DMS153 treated with DMSO at 0.1 percent for 48 hours (cell line): ENCODE data around the gene KHNYN.
"Not testable (repeated sequence)": the region's sequence is repeated elsewhere in the genome, so short reads cannot be mapped to it uniquely, and the experiment has no call there.

Experiments
- DNase-seq: peaks from one replicate; lab custom pipeline; 2025; ENCODE audit not compliant: unreplicated experiment; lab: John Stamatoyannopoulos, UW

Gene KHNYN

DNA sequence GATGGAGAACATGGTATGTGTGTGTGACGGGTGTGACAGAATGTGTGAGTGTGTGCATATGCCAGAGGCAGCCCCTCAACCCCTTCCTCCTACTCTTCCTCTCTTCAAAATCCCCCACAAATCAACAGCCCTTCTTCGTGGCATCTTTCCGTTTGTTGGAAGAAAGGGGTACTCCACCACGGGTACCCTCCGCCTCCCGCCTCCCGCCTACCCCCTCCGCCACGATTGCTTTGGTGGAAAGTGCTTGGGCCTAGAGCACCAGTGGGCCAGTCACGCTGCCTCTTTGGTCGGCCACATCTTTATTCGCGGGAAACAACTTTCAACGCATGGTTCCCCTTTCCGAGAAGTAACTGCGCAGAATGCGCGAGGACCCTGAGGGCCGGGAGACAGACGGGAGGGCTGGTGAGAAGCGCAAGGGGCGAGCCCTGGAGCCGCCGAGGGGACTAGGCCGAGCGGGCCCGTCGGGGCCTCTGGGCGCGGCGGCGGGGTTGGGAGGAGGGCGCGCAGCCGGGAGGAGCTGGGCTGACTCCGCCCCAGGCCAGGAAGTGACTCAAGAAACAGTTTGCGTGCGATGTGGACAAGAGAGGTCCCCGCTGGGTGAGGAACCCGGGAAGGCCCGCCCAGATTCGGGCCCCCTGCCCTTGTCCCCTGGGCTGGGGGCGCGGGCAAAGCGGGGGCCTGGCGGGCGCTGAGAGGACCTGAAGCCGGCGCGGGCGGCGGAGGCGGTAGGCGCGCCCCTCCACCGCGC is at the start of gene KHNYN, which contains the start of gene CBLN3:
TSS of gene KHNYN (plus strand) at position 560 of the 748 bp plus-strand sequence. CDS start 777 bp downstream, outside the sequence.
TSS of gene CBLN3 (minus strand) at position 274 of the 748 bp plus-strand sequence. CDS start 614 bp downstream, outside the sequence.
- peak; percentile 67 for DNase-seq

DNA sequence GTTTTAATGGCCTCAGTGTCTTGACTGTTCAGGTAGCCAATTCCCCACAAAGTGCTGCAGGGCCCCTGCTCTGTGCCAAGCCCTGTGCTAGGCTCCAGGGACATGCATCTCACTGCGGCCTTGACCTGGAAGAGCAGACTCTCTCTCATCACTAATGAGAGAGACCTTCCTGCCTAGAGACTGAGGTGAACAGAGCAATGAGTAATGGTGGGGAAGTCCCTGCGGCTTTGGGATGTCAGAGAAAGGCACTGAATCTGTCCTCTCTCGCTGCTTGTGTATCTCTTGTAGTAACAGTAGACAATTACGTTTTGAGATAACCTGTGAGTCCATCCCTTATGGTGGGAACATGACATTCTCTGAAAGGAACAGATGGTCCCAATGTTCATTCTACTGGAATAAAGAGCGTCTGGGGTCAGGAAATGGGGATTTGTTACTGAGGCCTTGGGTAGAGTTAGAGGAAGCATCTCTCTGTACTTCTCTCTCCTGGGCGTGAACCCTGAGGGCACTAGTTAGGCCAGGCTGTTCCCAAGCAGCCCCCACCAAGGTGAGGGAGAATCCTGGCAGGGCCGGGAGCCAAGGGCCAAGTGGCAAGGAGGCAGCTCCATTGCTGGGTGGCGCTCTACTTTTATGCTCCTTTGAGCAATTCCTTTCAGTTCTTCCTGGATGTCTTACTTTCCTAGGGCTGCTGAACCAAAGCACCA is 48.2 kb upstream of the KHNYN start:
- DNase-seq, result no peak

DNA sequence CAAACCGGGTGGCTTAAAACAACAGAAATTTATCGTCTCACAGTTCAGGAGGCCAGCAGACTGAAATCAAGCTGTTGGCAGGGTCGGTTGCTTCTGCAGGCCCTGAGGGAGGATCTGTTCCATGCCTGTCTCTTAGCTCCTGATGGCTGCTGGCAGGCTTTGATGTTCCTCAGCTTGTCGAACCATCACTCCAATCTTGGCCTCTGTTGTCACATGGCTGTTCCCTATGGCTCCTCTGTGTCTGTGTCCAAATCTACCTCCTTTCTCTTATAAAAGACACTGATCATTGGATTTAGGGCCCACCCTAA is 47.7 kb upstream of the KHNYN start:
- no peak for DNase-seq

DNA sequence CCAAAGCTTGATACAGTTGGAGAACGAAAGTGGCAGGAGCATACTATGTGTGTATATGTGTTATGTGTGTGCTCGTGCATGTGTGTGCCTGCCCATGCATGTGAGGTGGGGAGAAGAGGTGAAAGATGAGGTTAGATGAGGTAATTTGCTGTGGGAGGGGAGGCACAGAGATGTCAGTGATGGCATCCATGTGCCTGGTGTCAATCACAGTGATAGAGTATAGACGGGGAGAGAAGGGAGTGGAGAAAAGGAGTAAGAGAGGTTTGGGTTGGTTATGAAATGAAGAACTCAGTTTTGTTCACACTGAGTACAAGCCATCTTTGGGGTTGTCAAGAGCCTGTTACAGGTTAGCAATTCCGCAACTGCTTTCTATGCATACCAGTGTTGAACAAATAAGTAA is 45.6 kb upstream of the KHNYN start:
- DNase-seq, result no peak

DNA sequence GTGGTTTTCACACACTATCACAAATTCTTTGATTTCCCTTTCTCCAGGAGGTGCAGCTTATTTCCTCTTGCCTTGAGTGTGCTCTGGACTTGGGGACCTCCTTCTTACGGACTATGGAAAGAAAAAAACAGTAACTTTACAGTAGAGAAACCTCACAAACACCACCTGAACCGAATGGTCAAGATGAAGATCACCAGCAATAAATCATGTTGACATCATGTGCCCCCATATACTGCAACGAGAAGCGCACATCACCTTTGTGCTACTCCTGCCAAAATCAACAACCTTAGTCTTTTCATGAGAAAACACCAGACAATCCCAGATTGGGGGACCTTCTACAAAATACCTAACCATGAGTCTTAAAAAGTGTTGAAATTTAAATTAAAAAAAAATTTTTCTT is 44.2 kb upstream of the KHNYN start:
- no peak for DNase-seq

DNA sequence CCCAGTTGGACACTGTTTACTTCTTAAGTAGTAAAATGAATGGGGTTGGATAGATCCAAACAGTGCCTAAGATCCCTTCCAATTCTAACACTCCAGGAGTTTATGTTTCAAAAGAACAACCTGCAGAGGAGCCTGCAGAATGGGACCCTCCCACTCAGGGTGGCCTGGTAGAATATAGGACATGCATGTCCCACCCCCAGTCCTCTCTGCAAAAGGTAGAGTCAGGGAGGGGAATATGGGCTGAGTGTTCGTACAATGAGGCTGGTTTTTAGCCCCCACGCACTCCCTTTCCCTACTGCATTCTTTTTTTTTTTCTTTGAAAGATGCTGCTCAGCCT is 42.8 kb upstream of the KHNYN start:
- no peak for DNase-seq

DNA sequence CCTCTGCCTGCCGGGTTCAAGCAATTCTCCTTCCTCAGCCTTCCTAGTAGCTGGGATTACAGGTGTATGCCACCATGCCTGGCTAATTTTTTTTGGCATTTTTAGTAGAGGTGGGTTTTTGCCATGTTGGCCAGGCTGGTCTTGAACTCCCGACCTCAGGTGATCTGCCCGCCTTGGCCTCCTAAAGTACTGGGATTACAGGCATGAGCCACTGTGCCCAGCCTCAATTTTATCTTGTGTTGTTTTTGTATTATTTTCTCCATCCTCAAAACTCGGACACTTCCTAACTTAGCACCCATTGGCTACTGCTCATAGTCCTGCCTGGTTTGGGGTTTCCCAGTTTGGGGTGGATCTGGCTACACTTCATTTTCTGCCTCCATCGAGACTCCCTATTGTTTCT is 42.2 kb upstream of the KHNYN start:
- DNase-seq, result not testable (repeated sequence)

DNA sequence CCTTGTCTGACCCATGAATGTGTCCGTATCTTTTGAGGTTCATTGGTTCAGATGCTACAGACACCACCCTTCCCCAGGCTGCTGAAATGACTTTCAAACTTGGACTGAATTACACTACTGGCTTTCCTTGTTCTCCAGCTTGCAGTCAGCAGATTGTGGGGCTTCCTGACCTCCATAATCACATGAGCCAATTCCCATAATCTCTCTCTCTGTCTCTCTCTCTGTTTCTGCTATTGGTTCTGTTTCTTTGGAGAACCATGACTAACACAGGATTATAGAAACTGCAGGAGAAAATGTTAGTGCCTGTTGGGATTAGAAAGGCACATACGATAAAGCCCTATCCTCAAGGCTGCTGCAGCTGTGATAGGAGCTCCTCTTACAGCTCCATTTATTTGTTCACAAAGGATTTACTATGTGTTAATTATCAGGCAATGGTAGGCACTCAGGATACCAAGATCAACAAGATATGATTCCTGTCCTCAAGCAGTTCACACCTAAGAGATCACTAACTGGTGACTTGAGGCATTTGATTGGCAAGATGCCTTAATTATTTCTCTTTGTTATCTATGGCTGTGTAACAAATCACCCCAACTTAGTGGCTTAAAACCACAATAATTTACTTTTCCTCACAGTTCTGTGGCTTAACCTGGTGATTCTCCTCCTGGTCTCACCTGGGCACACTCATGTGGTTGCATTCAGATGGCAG is 41.1 kb upstream of the KHNYN start:
- DNase-seq, result no peak

DNA sequence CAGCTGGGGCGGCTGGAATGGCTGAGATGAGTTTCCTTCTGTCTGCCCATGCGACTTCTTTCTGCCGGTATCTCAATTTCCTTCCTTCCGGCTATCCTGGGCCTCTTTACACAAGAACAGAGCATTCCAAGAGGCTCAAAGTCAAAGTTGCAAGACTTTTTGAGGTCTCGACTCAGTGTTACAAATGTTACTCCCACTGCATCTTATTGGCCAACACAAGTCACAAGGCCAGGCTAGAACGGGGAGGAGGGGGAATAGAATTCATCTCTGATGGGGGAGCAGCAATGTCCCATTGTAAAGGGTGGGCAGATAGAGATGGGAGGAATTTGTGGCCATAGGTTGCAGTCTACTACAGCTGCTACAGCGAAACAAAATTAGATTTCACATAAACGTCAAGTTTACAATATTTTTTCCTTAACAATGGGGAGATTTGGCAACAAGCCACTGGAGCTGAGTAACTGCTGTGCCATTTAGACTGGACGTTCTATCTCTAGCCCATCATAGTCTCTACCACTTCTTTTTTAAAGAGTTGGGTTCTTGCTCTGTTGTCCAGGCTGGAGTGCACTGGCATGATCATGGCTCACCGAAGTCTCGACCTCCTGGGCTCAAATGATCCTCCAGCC is 40.4 kb upstream of the KHNYN start:
- DNase-seq, result no peak

DNA sequence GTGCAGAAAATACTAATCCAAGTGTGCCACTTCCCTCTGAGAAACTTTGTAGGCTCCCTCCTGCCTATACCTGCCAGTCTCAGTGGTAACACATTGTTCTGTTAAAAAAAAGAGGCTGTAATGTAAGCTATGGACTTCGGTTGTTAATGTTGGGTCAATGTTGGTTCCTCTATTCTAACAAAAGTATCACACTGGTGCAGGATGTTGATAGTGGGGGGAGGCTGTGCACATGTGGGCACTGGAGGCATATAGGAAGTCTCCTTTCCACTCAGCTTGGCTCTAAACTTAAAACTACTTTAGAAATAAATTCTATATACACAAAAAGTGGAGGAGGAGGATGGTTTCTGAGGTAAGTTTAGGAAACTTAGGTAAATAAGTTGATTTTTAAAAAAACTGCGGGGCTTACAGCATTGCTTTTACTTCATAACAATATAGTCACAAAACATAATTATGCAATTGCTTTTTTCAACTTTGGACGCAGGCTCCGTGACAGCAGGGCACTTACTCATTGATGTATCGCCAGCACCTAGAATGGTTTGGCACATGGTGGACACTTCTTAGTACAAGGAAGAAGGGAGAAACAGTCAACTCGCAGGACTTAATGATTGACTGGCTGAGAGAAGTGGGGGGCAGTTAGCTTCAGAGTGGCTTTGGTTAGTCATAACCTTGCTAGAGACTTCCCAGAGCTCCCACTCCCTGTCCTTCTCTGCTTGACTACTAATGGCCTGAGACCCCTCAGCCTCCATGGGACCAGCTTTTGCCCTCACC is 38.9 kb upstream of the KHNYN start:
- no peak for DNase-seq

DNA sequence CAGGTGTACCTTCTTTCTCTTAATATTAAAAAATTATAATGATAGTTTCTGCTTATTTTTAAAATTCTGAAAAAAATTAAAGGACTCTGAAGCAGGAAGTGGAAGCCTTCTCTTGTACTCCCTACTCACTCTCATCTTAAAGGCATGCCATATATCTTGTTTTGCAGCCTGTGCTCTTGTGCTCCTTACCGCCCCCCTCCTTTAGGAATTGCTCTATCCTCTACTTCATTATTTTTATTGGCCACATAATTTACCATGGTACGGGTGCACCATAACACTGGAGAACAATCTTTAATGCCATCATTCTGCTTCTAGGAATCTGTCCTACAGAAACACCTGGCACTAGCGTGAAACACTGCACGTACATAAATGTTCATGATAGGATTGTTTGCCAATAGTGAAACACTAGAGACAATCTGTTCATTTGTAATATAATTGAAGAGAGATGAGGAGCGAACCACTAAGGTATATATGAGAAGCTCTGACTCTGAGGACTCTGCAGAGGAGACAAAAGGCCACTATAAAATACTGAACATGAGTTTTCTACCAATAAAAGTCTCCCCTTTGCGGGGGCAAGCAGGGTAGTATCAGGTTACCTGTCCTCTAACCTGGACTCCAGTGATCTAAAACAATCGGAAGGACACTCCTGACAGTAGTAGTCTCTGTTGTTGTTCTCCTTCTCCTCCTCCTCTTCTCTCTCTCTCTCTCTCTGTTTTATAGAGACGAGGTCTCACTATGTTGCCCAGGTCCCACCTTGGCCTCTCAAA is 37.2 kb upstream of the KHNYN start:
- peak; percentile 50 for DNase-seq

DNA sequence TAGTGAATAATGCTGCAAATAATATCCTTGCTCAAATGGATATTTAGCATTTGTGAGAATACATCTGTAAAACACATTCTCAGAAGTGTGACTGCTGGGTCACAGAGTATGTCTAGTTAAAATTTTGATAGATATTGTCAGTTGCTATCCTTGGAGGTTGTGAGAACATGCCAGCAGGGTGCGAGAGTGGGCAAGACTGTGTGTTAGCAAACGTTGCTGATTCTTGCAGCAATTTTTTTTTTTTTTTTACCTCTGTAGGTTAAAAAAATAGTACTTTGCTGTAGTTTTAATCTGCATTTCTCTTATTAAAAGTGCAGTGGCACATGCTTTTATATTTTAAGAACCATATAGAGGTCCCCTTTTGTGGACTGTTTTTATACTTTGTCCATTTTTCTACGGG is 35.5 kb upstream of the KHNYN start:
- DNase-seq, result no peak

DNA sequence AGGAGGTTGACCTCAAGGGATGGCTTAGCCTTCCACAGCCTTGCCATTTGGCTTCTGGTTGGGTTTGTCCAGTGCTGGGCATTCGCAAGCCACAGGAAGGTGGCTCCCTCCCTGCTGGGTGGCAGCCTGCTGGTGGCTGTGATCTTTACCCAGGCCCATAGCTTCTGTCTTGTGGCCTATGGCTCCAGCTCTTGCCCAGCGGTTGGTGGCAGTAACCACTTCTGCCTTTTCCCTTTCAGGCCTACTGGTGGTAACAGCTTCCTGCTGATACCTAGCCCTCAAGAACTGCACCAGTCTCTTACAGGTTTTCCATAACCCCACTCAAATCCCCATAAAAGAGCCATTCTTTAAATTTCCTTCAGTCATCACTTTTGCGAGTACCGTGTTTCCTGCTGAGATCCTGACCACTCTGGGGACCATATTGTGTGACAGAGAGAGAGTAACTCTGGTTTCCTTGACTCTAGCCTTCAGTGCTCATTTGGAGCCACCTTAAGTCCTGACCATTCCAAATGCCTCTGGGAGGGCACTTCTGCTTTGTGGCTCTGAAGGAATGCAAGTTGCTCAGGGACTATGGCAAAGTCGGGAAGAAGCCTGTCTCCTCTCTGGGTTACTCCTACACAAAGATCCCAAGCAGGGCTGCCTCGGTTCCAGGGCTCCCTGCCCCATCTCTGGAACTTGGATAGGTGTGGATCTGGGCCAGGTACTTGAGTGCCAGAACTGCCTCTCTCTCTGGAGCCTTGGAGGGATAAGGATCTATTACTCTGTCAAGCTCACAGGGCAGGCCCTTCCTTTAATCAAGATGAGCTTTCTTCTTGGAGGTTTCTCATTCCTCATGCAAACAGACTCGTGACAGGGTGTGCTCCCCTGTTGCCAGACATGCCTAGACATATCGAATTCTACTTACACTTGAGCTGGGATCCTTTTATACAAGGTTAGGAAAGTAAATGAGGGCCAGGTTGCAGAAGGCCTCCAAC is 33.9 kb upstream of the KHNYN start:
- DNase-seq, result no peak

DNA sequence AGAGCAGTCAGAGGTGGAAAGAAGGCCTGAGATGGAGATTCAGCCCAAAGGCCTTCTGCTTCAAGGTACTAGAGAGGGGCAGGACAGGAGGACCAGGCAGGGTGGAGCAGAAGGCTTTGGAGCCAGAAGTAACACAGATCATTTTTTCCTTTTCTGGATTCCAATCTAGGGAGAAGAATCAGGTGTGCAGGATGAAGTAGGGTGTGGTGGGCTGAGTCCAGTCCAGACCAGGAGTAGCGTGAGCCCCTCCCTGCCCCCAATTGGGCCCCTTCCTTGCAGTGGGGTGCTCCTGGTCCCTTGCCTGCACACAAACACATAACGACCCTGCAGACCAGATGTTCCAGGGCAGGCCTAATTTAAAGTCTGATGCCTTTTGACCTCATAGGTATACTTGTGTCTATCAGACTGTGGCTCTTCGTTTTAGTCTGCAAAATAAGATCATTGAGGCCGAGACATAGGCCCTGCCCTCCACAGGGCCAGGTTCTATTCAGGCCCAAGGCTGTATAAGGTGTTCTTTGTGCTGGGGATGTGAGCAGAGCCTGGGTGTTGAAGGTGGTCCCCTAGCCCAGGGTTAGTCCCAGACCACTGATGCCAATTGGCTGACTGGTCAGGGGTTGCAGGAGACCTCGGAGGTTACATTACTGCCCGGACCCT is 32.0 kb upstream of the KHNYN start:
- no peak for DNase-seq

DNA sequence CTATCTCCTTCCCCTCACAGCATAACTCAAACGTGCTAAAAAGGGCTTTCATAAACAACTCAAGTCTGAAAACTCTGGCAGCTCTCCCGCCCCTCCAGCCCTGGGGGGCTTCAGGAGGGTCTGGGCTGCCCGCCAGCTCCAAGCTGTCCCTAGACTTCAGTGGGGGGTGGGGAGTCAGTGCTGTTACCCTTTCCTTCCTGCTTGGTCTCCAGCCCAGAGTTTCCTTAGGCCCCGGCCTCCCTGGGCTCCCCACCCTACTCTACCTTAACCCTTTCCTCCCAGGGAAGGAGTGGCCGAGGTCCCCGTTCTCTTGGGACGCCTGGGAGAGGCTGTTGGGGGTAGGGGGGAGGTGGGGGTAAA is 31.5 kb upstream of the KHNYN start:
- no peak for DNase-seq

DNA sequence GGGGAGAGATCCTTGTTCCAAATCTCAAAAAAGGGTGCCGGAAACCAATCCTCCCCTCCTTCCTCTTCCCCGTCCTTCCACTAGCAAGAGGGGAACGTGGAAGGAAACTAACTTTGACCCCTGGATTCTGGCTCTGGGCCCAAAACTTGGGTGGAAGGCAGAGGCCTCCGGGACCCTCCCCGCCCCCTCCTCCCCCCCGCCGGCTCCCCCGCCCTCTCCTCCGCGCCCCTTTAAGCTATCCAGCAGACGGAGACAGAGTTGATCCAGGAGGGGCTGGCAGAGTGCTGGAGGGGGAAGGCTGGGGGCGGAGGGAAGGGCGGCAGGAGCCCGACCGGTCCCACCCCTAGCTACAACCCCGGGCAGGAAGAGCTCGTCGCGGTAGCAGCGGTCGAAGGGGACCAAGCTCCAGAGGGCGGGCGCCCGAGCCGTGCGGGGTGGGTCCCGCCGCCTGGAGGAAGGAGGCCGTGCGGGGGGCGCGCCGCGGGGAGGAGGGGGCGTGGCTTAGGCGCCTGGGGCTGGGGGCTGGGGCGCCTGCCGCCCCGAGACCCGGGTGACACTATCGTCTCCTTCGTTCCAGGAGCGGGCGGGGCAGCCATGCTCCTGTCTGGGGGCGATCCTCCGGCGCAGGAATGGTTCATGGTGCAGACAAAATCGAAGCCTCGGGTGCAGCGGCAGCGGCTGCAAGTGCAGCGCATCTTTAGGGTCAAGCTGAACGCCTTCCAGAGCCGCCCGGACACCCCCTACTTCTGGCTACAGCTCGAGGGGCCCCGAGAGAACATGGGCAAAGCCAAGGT is 30.9 kb upstream of the KHNYN start, which contains the start of gene NYNRIN:
TSS of gene NYNRIN (plus strand) at position 351 of the 794 bp plus-strand sequence. CDS start at position 595, 244 bp downstream.
- no peak for DNase-seq

DNA sequence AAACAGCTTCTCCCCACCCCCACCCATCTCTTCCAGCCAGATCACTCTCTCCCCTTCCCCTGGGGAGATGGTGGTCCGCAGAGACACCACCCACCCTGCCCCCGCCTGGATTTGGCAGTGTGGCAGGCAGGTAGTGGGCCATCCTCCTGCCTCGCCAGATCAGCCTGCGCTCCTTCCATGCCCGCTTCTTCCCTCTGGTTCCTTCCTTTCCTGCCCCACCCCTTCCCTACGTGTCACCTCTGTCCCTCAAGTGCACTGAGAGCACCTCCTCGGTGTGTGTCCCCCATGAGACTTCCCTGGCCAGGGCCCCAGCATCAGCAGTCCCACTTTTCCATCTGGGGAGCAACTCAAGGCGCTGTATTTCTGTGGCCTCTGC is 30.3 kb upstream of the KHNYN start:
- DNase-seq, result no peak
